A549 (cell line): ENCODE data around the gene KRTAP2-4.
"Not testable (repeated sequence)": the region's sequence is repeated elsewhere in the genome, so short reads cannot be mapped to it uniquely, and the experiment has no call there.

Experiments used
- JUNB ChIP-seq: fragments of >200 bp; sonication (Bioruptor Twin); formaldehyde crosslinking; IDR thresholded peaks from 2 replicates; pipeline ENCODE4 v1.6.1; 2016
- POLR2A ChIP-seq: IDR thresholded peaks from 2 replicates; pipeline ENCODE4 v1.6.1; 2012; ENCODE audit warnings: mild to moderate bottlenecking, low read length
- RCOR1 ChIP-seq: fragments of 150-350 bp; IDR thresholded peaks from 2 replicates; pipeline ENCODE4 v1.6.1; 2014; ENCODE audit warnings: antibody characterized with exemption, low read length, low read depth
- TF ChIP-seq, protein P1 (sequence below): fragments of >200 bp; sonication (Bioruptor Twin); formaldehyde crosslinking; IDR thresholded peaks from 3 replicates; pipeline ENCODE4 v1.5.1; 2016
- TF ChIP-seq, protein P2 (sequence below): fragments of 250-450 bp; sonication (Bioruptor Pico); IDR thresholded peaks from 2 replicates; pipeline ENCODE4 v1.5.0; 2020; ENCODE audit warnings: low read depth, mild to moderate bottlenecking, moderate library complexity

DNA sequence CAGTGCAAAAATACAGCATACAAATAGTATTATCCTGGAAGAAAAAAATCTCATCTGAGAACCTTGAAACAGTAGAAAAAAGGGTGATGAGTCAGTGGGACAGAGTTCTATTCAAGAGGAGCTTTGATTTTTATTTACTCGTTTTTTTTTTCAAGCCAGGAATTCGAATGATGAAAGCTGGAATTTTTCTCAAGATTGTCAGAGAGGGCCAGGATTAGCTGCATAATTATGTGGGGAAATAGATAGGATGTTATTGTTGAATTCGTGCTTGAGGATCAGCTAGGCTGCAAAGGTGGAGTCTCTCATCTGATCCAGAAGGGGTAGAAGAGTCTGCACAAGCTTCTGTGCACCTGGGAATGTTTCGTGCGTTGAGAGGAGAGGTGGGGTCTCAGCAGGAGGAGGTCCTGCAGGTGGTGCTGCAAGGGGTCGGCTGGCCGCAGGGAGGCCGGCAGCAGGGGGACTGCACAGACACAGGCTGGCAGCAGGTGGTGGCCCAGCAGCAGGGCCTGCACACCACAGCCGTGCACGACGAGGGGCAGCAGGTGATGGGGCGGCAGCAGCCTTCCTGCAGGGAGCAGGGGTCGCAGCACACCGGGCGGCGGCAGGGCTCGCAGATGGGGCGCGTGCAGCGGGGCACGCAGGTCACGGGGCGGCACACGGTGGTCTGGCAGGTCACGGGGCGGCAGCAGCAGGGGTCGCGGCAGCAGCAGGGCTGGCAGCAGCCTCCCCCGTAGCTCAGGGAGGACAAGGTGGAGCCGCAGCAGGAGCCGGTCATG, 6.2 kb downstream of the KRTAP2-4 start:
- TF ChIP-seq, protein P1, sequence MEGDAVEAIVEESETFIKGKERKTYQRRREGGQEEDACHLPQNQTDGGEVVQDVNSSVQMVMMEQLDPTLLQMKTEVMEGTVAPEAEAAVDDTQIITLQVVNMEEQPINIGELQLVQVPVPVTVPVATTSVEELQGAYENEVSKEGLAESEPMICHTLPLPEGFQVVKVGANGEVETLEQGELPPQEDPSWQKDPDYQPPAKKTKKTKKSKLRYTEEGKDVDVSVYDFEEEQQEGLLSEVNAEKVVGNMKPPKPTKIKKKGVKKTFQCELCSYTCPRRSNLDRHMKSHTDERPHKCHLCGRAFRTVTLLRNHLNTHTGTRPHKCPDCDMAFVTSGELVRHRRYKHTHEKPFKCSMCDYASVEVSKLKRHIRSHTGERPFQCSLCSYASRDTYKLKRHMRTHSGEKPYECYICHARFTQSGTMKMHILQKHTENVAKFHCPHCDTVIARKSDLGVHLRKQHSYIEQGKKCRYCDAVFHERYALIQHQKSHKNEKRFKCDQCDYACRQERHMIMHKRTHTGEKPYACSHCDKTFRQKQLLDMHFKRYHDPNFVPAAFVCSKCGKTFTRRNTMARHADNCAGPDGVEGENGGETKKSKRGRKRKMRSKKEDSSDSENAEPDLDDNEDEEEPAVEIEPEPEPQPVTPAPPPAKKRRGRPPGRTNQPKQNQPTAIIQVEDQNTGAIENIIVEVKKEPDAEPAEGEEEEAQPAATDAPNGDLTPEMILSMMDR, result not testable (repeated sequence)
- not testable (repeated sequence) for TF ChIP-seq POLR2A, RCOR1
- TF ChIP-seq, protein P2, sequence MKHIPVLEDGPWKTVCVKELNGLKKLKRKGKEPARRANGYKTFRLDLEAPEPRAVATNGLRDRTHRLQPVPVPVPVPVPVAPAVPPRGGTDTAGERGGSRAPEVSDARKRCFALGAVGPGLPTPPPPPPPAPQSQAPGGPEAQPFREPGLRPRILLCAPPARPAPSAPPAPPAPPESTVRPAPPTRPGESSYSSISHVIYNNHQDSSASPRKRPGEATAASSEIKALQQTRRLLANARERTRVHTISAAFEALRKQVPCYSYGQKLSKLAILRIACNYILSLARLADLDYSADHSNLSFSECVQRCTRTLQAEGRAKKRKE, result not testable (repeated sequence)
- TF ChIP-seq JUNB, result peak; percentile 70
